ENCODE measurements around the gene G3BP1.
"Not testable (repeated sequence)": the region's sequence is repeated elsewhere in the genome, so short reads cannot be mapped to it uniquely, and the experiment has no call there.

DNA sequence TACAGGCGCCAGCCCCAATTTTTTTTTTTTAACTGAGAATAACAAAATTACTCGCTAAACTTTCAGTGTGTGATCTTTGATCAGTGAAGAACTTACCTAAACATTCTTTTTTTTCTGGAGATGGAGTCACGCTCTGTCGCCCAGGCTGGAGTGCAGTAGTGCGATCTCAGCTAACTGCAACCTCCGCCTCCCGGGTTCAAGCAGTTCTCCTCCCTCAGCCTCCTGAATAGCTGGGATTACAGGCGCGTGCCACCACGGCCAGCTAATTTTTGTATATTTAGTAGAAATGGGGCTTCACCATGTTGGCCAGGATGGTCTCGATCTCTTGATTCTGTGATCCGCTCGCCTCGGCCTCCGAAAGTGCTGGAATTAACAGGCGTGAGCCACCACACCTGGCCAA, 11.9 kb downstream of the G3BP1 start:
- TF ChIP-seq, protein P1, sequence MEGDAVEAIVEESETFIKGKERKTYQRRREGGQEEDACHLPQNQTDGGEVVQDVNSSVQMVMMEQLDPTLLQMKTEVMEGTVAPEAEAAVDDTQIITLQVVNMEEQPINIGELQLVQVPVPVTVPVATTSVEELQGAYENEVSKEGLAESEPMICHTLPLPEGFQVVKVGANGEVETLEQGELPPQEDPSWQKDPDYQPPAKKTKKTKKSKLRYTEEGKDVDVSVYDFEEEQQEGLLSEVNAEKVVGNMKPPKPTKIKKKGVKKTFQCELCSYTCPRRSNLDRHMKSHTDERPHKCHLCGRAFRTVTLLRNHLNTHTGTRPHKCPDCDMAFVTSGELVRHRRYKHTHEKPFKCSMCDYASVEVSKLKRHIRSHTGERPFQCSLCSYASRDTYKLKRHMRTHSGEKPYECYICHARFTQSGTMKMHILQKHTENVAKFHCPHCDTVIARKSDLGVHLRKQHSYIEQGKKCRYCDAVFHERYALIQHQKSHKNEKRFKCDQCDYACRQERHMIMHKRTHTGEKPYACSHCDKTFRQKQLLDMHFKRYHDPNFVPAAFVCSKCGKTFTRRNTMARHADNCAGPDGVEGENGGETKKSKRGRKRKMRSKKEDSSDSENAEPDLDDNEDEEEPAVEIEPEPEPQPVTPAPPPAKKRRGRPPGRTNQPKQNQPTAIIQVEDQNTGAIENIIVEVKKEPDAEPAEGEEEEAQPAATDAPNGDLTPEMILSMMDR (IDR thresholded peaks at IDR 0.05): not testable (repeated sequence)
- TF ChIP-seq POLR2A (IDR thresholded peaks at IDR 0.05; ENCODE audit: low read depth); EP300 (IDR thresholded peaks at IDR 0.05): not testable (repeated sequence)
